Measurements from ENCODE around the gene ARHGAP26.

Gene ARHGAP26

DNA sequence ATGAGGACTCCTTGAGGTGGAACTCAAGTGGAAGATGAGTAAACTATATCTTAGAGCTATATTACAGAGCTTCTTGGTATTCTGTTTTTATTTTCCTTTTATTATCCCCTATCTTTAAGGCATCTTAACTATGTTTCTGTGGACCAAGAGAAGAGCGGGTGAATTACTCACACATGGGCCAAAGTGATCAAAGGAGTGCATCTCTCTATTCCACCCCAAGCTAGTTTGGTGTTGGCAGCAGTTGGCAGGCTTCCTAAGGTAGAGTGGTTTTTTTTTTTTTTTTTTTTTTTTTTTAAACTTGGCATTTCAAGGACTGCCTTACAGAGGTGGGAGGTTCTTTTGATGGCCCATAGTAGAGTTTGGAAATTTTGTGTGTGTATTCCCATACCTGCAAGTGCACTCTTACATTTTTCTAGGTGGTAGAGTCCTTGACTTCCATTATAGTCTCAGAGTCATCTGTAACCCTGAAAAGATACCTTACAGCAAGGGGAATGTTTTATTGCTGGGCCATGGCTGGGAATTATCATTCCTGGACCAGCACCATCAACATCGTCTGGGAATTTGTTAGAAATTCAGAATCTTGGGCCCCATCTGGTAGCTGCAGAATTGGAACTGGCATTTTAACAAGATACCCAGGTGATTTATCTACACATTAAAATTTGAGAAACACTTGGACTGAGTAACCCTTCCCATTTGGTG is 51.0 kb downstream of the ARHGAP26 start:
- no peak overlapping the region for H3K27ac ChIP-seq (ENCODE audit: insufficient read depth, low read depth, low read length, poor library complexity, severe bottlenecking)
- no peak overlapping the region for H3K4me3 ChIP-seq (ENCODE audit: insufficient read depth, low read depth, low read length)
- peaks cover 6% of the 10 kb centered on the region for H3K4me1 ChIP-seq (ENCODE audit: control insufficient read depth, insufficient read depth, low read length)
- no peaks in the 10 kb centered on the region for H3K9me3 ChIP-seq (ENCODE audit: control insufficient read depth, low read length)
- H3K27me3 ChIP-seq (ENCODE audit: control insufficient read depth, insufficient read depth, low read length, poor library complexity, severe bottlenecking) = no peaks in the 10 kb centered on the region
- no peaks in the 10 kb centered on the region for H3K36me3 ChIP-seq (ENCODE audit: control insufficient read depth, insufficient read depth, low read length)
- WGBS, 2 experiments = 89 to 99% methylated on average over 2 of the region's 2 CpGs

DNA sequence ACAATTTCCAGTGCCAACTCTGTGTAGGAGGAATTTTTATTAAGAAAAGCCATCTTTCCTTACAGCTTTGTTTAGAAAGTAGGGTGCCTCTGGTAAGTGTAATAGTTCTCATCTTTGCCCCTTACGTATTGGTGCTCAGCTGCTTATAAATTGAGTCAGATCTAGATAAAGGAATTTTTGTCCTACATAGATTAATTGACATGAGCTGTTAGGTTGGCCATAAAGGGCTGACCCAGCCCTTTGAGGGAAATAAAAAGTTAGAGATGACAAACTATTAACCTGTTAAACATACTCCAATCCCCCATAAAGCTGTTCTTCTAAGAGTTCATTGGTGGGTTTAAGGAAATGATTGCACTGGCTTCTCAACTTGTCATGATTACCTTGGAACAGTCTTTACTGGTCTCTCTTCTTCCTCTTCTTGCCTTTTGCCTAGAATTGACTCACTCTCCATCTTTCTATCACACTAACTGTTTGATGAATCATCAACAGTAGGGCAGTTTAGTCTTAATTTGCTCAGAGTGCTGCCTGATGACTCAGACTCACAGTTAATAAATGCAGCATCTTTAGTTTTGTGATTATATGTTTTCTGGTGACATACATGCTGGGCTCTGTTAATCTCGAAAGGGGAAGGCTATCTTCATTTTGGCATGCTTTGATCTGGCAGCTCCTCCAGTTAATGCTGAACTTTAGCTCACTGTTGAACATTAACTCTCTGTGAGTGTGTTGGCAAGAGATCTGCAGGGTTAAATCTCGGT is 51.7 kb downstream of the ARHGAP26 start:
- Histone ChIP-seq H3K36me3 (ENCODE audit: control insufficient read depth, insufficient read depth, low read length) (no peaks in the 10 kb centered on the region), H3K27me3 (ENCODE audit: control insufficient read depth, insufficient read depth, low read length, poor library complexity, severe bottlenecking) (no peaks in the 10 kb centered on the region), H3K27ac (ENCODE audit: insufficient read depth, low read depth, low read length, poor library complexity, severe bottlenecking) (no peak overlapping the region), H3K4me3 (ENCODE audit: insufficient read depth, low read depth, low read length) (no peak overlapping the region), H3K9me3 (ENCODE audit: control insufficient read depth, low read length) (no peaks in the 10 kb centered on the region), H3K4me1 (ENCODE audit: control insufficient read depth, insufficient read depth, low read length) (no peaks in the 10 kb centered on the region)
- WGBS, 2 experiments = 90 to 100% methylated on average over 2 of the region's 3 CpGs

DNA sequence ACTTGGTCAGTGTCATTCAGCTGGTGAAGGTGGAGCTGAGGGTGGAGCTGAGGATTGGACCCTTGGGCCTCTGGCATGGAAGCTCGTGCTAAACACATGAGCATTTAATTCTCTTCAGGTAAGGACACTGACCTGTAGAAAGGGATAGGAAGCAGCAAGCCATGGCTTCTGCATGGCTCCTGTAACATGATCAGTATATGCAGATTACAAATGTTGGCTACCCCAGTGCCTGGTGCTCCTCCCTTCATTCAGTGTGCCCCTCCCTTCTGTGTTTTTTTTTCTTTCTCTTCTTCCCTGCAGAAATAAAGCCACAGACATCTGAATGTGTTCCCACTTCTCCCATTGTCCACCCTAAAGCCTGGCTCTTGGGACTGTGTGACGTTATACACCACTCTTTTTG is 52.9 kb downstream of the ARHGAP26 start:
- no peaks in the 10 kb centered on the region for H3K4me1 ChIP-seq (ENCODE audit: control insufficient read depth, insufficient read depth, low read length)
- H3K4me3 ChIP-seq (ENCODE audit: insufficient read depth, low read depth, low read length) = no peak overlapping the region
- WGBS, 2 experiments = 59 to 72% methylated on average over 2 of the region's 2 CpGs
- H3K27ac ChIP-seq (ENCODE audit: insufficient read depth, low read depth, low read length, poor library complexity, severe bottlenecking) = no peak overlapping the region
- H3K9me3 ChIP-seq (ENCODE audit: control insufficient read depth, low read length) = no peaks in the 10 kb centered on the region
- H3K36me3 ChIP-seq (ENCODE audit: control insufficient read depth, insufficient read depth, low read length) = no peaks in the 10 kb centered on the region
- H3K27me3 ChIP-seq (ENCODE audit: control insufficient read depth, insufficient read depth, low read length, poor library complexity, severe bottlenecking) = no peaks in the 10 kb centered on the region

GRCh38 chr5:142823806-142824205 is 53.6 kb downstream of the ARHGAP26 start:
- Histone ChIP-seq H3K36me3 (ENCODE audit: control insufficient read depth, insufficient read depth, low read length) (no peaks in the 10 kb centered on the region), H3K27ac (ENCODE audit: insufficient read depth, low read depth, low read length, poor library complexity, severe bottlenecking) (no peak overlapping the region), H3K4me1 (ENCODE audit: control insufficient read depth, insufficient read depth, low read length) (no peaks in the 10 kb centered on the region), H3K27me3 (ENCODE audit: control insufficient read depth, insufficient read depth, low read length, poor library complexity, severe bottlenecking) (no peaks in the 10 kb centered on the region), H3K4me3 (ENCODE audit: insufficient read depth, low read depth, low read length) (no peak overlapping the region), H3K9me3 (ENCODE audit: control insufficient read depth, low read length) (no peaks in the 10 kb centered on the region)
- 94 to 96% methylated on average over 5 of the region's 5 CpGs for WGBS, 2 experiments

DNA sequence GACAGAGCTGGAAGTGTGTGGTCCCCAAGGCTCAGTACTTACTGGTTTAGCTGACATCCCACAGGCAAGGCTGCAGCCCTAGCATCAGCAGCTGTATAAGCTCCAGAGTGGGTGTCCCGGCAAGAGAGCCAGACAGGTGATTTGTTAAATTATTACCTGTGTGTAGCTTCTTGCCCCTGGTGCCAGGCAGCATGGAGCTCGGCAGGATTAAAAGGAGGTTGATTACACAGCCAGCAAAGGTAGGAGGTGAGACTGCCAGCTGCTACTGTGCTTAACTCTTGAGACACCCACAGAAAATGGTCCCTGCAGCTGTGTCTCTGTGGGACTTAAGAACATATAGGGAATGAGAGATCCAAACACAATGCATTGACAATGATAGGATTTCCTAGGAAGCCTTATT is 54.2 kb downstream of the ARHGAP26 start:
- no peaks in the 10 kb centered on the region for H3K9me3 ChIP-seq (ENCODE audit: control insufficient read depth, low read length)
- no peak overlapping the region for H3K4me3 ChIP-seq (ENCODE audit: insufficient read depth, low read depth, low read length)
- H3K36me3 ChIP-seq (ENCODE audit: control insufficient read depth, insufficient read depth, low read length) = no peaks in the 10 kb centered on the region
- no peak overlapping the region for H3K27ac ChIP-seq (ENCODE audit: insufficient read depth, low read depth, low read length, poor library complexity, severe bottlenecking)
- H3K4me1 ChIP-seq (ENCODE audit: control insufficient read depth, insufficient read depth, low read length) = no peaks in the 10 kb centered on the region
- WGBS, 2 experiments = 82 to 92% methylated on average over 2 of the region's 2 CpGs
- no peaks in the 10 kb centered on the region for H3K27me3 ChIP-seq (ENCODE audit: control insufficient read depth, insufficient read depth, low read length, poor library complexity, severe bottlenecking)

DNA sequence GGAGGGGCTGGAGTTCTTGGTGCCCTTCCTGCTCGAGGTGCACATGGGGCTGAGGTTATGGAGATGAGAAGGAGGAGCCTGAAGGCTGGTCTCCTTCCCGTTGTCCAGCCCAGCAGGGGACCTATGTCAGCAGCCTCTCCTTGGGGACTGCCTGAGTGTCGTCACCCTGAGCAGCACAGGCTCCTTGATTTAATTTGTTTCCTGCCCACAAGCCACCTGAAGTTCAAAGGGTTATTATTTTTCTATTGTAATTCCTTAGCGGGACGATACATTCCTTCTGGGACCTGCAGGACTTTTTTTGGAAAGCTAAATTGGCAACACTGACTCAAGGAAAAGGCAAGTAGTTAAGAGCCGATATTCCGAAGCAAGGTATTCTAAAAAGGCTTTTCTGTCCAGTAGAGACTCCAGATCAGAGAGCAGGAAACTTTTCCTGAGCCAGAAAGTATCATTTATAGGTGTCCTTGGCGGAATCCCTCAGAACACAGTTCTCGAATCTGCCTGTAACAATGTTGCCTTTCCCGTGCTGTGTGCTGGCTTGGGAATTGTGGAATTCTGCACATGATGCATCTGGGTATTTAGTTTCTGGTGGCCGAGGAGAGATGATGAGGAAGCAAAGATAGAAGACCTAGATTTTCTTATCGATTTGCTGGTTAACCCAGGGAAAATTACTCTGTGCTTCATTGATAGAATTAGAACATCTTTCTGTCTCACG is 55.4 kb downstream of the ARHGAP26 start:
- Histone ChIP-seq H3K27me3 (ENCODE audit: control insufficient read depth, insufficient read depth, low read length, poor library complexity, severe bottlenecking) (no peaks in the 10 kb centered on the region), H3K9me3 (ENCODE audit: control insufficient read depth, low read length) (no peaks in the 10 kb centered on the region), H3K4me3 (ENCODE audit: insufficient read depth, low read depth, low read length) (no peak overlapping the region), H3K36me3 (ENCODE audit: control insufficient read depth, insufficient read depth, low read length) (no peaks in the 10 kb centered on the region), H3K27ac (ENCODE audit: insufficient read depth, low read depth, low read length, poor library complexity, severe bottlenecking) (no peak overlapping the region), H3K4me1 (ENCODE audit: control insufficient read depth, insufficient read depth, low read length) (no peaks in the 10 kb centered on the region)
- 76 to 77% methylated on average over 13 of the region's 13 CpGs for WGBS, 2 experiments

GRCh38 chr5:142826093-142826492 is 55.9 kb downstream of the ARHGAP26 start:
- H3K36me3 ChIP-seq (ENCODE audit: control insufficient read depth, insufficient read depth, low read length) = no peaks in the 10 kb centered on the region
- H3K27ac ChIP-seq (ENCODE audit: insufficient read depth, low read depth, low read length, poor library complexity, severe bottlenecking) = no peak overlapping the region
- no peaks in the 10 kb centered on the region for H3K27me3 ChIP-seq (ENCODE audit: control insufficient read depth, insufficient read depth, low read length, poor library complexity, severe bottlenecking)
- WGBS, 2 experiments = 94 to 100% methylated on average over 3 to 5 of the region's 5 CpGs
- H3K4me1 ChIP-seq (ENCODE audit: control insufficient read depth, insufficient read depth, low read length) = no peaks in the 10 kb centered on the region
- no peak overlapping the region for H3K4me3 ChIP-seq (ENCODE audit: insufficient read depth, low read depth, low read length)
- no peaks in the 10 kb centered on the region for H3K9me3 ChIP-seq (ENCODE audit: control insufficient read depth, low read length)

- no peak overlapping the region for H3K27ac ChIP-seq (ENCODE audit: insufficient read depth, low read depth, low read length, poor library complexity, severe bottlenecking)
- 93 to 95% methylated on average over 3 of the region's 3 CpGs for WGBS, 2 experiments
Observed at GRCh38 chr5:142826741-142827492, 56.7 kb downstream of the ARHGAP26 start.

GRCh38 chr5:142827934-142828576 is 57.9 kb downstream of the ARHGAP26 start:
- H3K4me1 ChIP-seq (ENCODE audit: control insufficient read depth, insufficient read depth, low read length) = no peaks in the 10 kb centered on the region
- no peak overlapping the region for H3K27ac ChIP-seq (ENCODE audit: insufficient read depth, low read depth, low read length, poor library complexity, severe bottlenecking)
- no peaks in the 10 kb centered on the region for H3K9me3 ChIP-seq (ENCODE audit: control insufficient read depth, low read length)
- H3K4me3 ChIP-seq (ENCODE audit: insufficient read depth, low read depth, low read length) = no peak overlapping the region
- H3K27me3 ChIP-seq (ENCODE audit: control insufficient read depth, insufficient read depth, low read length, poor library complexity, severe bottlenecking) = no peaks in the 10 kb centered on the region
- no peaks in the 10 kb centered on the region for H3K36me3 ChIP-seq (ENCODE audit: control insufficient read depth, insufficient read depth, low read length)
- WGBS, 2 experiments = 90 to 93% methylated on average over 6 of the region's 6 CpGs

More at GRCh38 chr5:142826741-142827492, 56.7 kb downstream of the ARHGAP26 start:
- no peaks in the 10 kb centered on the region for H3K4me1 ChIP-seq (ENCODE audit: control insufficient read depth, insufficient read depth, low read length)
- no peaks in the 10 kb centered on the region for H3K27me3 ChIP-seq (ENCODE audit: control insufficient read depth, insufficient read depth, low read length, poor library complexity, severe bottlenecking)
- H3K9me3 ChIP-seq (ENCODE audit: control insufficient read depth, low read length) = no peaks in the 10 kb centered on the region
- H3K36me3 ChIP-seq (ENCODE audit: control insufficient read depth, insufficient read depth, low read length) = no peaks in the 10 kb centered on the region
- no peak overlapping the region for H3K4me3 ChIP-seq (ENCODE audit: insufficient read depth, low read depth, low read length)
